ENCODE data around the gene BMPR1A. TPM values are rescaled to one million over a fixed set of nuclear protein-coding genes. Genes with fewer than 3 reads are reported as not detected.
A peak's percentile ranks its signal among the peaks of the same experiment; 100 is the strongest.

BMPR1A gene
- total RNA-seq, 2 donors from 2014 or later = 37.4 to 50.9 TPM

DNA sequence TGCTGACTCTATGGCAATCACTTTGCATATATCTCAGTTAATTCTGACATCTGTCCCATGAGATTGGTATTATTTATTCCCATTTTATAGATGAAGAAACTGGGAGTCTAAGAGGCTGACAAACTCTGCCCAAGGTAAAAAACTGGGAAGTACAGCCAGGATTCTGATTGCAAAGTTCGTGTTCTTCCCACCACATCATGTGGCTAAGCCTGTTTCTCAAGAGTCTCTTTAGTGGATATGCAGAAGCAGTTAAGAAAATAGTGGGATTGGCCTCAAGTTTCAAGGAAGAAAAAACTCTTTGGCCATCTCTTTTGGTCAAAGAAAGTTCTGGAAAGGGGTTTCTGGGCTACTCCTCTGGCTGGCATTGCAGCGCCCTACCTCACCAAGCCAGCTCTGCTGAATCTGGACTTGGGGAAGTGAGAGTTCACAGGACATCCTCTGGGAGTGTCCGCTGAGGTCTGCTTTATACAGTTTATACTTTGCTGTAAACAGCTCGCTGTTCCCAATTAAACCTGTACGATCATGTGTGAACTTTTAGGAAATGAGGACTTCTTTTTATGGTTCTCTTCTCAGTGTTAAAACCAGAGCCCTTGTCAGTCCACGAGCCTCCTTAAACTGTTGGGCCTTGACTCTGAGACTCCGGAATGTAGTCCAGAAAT, 12.2 kb upstream of the BMPR1A start:
- DNase-seq = peak; percentile 38
- TF ChIP-seq, protein P1, sequence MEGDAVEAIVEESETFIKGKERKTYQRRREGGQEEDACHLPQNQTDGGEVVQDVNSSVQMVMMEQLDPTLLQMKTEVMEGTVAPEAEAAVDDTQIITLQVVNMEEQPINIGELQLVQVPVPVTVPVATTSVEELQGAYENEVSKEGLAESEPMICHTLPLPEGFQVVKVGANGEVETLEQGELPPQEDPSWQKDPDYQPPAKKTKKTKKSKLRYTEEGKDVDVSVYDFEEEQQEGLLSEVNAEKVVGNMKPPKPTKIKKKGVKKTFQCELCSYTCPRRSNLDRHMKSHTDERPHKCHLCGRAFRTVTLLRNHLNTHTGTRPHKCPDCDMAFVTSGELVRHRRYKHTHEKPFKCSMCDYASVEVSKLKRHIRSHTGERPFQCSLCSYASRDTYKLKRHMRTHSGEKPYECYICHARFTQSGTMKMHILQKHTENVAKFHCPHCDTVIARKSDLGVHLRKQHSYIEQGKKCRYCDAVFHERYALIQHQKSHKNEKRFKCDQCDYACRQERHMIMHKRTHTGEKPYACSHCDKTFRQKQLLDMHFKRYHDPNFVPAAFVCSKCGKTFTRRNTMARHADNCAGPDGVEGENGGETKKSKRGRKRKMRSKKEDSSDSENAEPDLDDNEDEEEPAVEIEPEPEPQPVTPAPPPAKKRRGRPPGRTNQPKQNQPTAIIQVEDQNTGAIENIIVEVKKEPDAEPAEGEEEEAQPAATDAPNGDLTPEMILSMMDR (IDR thresholded peaks at IDR 0.05) = no peak
- Histone ChIP-seq H3K4me1 (peaks cover 4% of the 10 kb centered on the region), H3K36me3 (no peaks in the 10 kb centered on the region), H3K9me3 (no peaks in the 10 kb centered on the region), H3K9ac (ENCODE audit: low read depth in 2 of 2, low read length in 2 of 2) (no peak overlapping the region), H3K4me3 (no peak overlapping the region), H3K27ac (peak overlapping the region; percentile 64), H3K27me3 (no peaks in the 10 kb centered on the region)
- intact Hi-C loops (cut with DNase I) = no loop called here

DNA sequence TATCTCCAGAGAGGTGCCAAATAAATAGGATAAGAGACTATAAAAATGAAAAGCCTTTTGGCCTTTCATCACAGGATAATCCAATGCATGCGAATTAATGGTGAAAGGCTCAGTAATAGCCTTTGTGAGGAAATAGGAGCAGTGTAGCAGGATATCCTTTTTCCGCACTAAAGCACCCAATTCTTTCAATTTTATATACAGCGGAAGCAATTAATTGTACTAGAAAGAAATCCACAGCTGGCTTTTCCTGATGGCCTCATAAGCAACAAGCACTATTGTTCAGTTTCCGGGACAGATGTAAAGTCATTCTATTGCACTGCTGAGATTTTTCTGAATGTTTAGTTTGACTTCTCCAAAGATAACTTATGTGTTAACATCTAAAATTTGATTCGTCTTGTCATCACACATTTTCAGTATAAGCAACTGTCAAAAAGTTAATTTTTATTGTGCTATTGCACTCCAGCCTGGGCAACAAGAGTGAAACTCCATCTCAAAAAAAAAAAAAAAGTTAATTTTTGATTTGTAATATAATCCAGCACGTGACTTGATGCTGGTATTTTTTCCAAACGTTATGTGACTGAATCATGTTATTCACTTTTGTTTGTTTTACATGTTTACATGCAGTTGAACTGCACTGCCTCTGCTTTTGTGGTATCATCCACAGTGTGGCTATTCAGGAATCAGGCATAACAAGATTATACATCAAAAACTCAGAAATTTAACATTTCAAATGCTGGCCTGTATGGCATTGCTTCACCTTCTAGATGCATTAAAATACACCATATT, 8.4 kb upstream of the BMPR1A start:
- Histone ChIP-seq H3K4me1 (peaks cover 4% of the 10 kb centered on the region), H3K27ac (no peak overlapping the region), H3K36me3 (no peaks in the 10 kb centered on the region), H3K9ac (ENCODE audit: low read depth in 2 of 2, low read length in 2 of 2) (no peak overlapping the region), H3K9me3 (no peaks in the 10 kb centered on the region), H3K27me3 (no peaks in the 10 kb centered on the region), H3K4me3 (no peak overlapping the region)
- intact Hi-C loops (cut with DNase I) = no loop called here
- TF ChIP-seq, protein P1 (IDR thresholded peaks at IDR 0.05) = no peak
- DNase-seq = no peak

DNA sequence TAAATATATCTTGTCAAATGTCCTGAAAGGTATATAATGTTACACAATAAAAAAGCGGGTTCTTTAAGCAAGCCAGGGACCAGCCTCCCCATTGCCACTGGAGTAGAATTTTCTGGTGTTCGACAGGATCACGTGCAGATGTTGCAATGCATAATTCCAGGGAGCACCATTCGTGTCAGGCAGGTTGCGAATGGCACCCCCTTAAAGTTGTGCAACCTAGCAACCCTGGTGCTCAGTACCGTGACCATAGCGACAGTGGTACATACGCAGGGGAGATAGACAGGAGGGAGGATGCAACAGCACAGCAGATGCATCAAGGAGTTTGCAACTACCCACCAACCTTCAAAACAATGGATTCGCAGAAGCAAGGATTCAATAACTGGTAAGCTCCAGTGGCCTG, 6.6 kb upstream of the BMPR1A start:
- Histone ChIP-seq H3K9ac (ENCODE audit: low read depth in 2 of 2, low read length in 2 of 2) (no peak overlapping the region), H3K27ac (no peak overlapping the region), H3K9me3 (no peaks in the 10 kb centered on the region), H3K36me3 (no peaks in the 10 kb centered on the region), H3K27me3 (no peaks in the 10 kb centered on the region), H3K4me3 (no peak overlapping the region), H3K4me1 (peaks cover 4% of the 10 kb centered on the region)
- DNase-seq = no peak
- TF ChIP-seq, protein P1 (IDR thresholded peaks at IDR 0.05) = no peak
- intact Hi-C loops (cut with DNase I) = no loop called here

DNA sequence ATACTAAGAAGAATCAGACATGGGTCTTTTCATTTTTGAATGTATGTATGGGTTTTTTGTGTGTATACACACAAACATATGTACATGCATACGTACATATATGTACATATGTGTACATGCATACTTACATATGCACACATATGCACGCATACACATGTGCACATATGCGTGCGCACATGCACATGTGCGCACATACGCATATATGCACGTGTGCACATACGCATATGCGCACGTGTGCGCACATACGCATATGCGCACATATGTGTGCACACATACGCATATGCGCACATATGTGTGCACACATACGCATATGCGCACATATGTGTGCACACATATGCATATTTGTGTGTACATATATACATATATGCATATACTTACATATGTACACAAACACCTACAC, 4.9 kb upstream of the BMPR1A start:
- no peak overlapping the region for H3K4me3 ChIP-seq
- intact Hi-C loops (cut with DNase I) = no loop called here
- H3K4me1 ChIP-seq = peaks cover 4% of the 10 kb centered on the region
- no peaks in the 10 kb centered on the region for H3K27me3 ChIP-seq
- TF ChIP-seq, protein P1 (IDR thresholded peaks at IDR 0.05) = no peak
- H3K36me3 ChIP-seq = no peaks in the 10 kb centered on the region
- H3K27ac ChIP-seq = no peak overlapping the region
- no peaks in the 10 kb centered on the region for H3K9me3 ChIP-seq
- no peak overlapping the region for H3K9ac ChIP-seq (ENCODE audit: low read depth in 2 of 2, low read length in 2 of 2)
- no peak for DNase-seq

DNA sequence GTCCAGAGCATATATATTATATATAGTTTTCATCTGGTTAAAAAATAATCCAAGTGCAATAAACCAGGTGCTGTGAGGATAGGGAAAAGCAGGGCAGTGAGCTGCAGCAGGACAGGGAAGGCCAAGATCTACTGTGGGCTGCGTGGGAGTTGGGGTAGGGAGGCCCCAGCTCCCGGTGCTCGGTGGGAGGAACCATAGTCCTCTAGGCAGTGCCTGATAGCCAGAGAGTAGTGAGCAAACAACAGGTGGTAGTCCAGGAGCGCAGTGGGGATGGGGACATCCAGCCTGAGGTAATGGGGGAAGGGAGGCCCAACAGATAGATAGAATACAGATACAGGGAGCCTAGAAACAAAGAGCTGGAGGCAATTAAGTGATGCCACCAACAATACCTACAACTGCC, 4.1 kb upstream of the BMPR1A start:
- Histone ChIP-seq H3K27me3 (no peaks in the 10 kb centered on the region), H3K4me3 (no peak overlapping the region), H3K9ac (ENCODE audit: low read depth in 2 of 2, low read length in 2 of 2) (no peak overlapping the region), H3K36me3 (no peaks in the 10 kb centered on the region), H3K4me1 (peaks cover 4% of the 10 kb centered on the region), H3K27ac (peak overlapping the region; percentile 19), H3K9me3 (no peaks in the 10 kb centered on the region)
- intact Hi-C loops (cut with DNase I) = no loop called here
- TF ChIP-seq, protein P1 (IDR thresholded peaks at IDR 0.05) = no peak
- peak; percentile 71 for DNase-seq
